ENCODE results near the gene TBPL1.

TBPL1 gene

GRCh38 chr6:133995758-133996157 is 42.7 kb downstream of the TBPL1 start:
- TF ChIP-seq, protein P1, sequence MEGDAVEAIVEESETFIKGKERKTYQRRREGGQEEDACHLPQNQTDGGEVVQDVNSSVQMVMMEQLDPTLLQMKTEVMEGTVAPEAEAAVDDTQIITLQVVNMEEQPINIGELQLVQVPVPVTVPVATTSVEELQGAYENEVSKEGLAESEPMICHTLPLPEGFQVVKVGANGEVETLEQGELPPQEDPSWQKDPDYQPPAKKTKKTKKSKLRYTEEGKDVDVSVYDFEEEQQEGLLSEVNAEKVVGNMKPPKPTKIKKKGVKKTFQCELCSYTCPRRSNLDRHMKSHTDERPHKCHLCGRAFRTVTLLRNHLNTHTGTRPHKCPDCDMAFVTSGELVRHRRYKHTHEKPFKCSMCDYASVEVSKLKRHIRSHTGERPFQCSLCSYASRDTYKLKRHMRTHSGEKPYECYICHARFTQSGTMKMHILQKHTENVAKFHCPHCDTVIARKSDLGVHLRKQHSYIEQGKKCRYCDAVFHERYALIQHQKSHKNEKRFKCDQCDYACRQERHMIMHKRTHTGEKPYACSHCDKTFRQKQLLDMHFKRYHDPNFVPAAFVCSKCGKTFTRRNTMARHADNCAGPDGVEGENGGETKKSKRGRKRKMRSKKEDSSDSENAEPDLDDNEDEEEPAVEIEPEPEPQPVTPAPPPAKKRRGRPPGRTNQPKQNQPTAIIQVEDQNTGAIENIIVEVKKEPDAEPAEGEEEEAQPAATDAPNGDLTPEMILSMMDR (IDR thresholded peaks at IDR 0.05; ENCODE audit: low read depth, low read length, missing control alignments), result no peak
- H3K4me3 ChIP-seq (replicated peaks; ENCODE audit: low read depth, low read length), result no peak overlapping the region
- DNase-seq (ENCODE audit: extremely low read depth, low read depth), result no peak

DNA sequence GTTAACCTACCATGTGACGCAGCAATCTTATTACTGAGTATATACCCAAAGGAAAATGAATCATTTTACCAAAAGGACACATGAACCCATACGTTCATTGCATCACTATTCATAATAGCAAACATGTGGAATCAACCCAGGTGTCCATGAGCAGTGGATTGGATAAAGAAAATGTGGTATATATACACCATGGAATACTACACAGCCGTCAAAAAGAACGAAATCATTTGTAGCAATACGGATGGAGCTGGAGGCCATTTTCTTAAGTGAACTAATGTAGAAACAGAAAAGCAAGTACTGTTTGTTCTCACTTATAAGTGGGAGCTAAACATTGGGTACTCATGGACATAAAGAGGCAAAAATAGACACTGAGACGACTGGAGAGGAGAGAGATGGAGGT is 44.2 kb downstream of the TBPL1 start:
- no peak overlapping the region for H3K4me3 ChIP-seq (replicated peaks; ENCODE audit: low read depth, low read length)
- TF ChIP-seq, protein P1 (IDR thresholded peaks at IDR 0.05; ENCODE audit: low read depth, low read length, missing control alignments), result no peak
- DNase-seq (ENCODE audit: extremely low read depth, low read depth), result no peak

DNA sequence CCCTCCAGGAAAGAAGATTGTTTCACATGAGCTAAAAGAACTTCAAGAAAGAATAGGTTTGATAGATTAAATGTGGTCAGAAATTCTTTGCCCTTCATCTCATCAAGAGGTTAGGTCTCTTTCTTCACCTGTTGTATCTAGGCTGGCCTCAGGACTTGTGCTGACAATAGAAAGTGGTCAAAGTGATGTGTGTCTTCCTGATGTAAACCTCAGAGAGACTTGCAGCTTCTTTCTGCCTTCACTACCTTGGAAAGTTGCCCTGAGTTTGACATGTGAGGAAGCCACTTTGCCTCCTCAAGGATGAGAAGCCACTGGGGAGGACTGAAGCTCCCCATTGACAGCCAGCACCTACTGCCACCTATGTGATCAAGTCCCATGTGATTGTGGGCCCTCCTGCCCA is 46.3 kb downstream of the TBPL1 start:
- TF ChIP-seq, protein P1 (IDR thresholded peaks at IDR 0.05; ENCODE audit: low read depth, low read length, missing control alignments), result no peak
- DNase-seq (ENCODE audit: extremely low read depth, low read depth), result no peak
- no peak overlapping the region for H3K4me3 ChIP-seq (replicated peaks; ENCODE audit: low read depth, low read length)

GRCh38 chr6:134000443-134000842 is 47.4 kb downstream of the TBPL1 start:
- TF ChIP-seq, protein P1 (IDR thresholded peaks at IDR 0.05; ENCODE audit: low read depth, low read length, missing control alignments), result no peak
- no peak overlapping the region for H3K4me3 ChIP-seq (replicated peaks; ENCODE audit: low read depth, low read length)
- DNase-seq (ENCODE audit: extremely low read depth, low read depth), result no peak

- TF ChIP-seq, protein P1 (IDR thresholded peaks at IDR 0.05; ENCODE audit: low read depth, low read length, missing control alignments), result no peak
- DNase-seq (ENCODE audit: extremely low read depth, low read depth), result no peak
- no peak overlapping the region for H3K4me3 ChIP-seq (replicated peaks; ENCODE audit: low read depth, low read length)
These were observed 49.8 kb downstream of the TBPL1 start for GRCh38 chr6:134002821-134003220.

DNA sequence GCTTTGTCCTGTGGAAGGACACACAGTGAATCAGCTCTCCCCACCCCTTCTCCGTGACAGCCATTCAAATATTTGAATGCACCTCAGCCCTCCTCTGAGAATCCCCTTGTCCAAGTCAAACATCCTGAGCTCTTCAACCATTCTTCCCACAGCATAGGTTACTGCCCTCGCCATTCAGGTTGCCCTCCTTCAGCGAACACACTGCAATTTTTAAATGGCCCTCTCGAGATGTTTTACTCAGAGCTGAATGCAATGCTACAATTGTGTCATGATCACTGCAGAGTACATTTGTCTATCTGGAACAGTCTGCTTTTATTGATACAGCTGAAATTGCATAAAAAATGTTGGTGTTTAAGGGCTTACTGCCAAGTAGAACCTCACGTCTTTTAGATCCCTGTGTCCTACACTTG is 50.5 kb downstream of the TBPL1 start:
- TF ChIP-seq, protein P1 (IDR thresholded peaks at IDR 0.05; ENCODE audit: low read depth, low read length, missing control alignments), result no peak
- DNase-seq (ENCODE audit: extremely low read depth, low read depth), result no peak
- no peak overlapping the region for H3K4me3 ChIP-seq (replicated peaks; ENCODE audit: low read depth, low read length)

DNA sequence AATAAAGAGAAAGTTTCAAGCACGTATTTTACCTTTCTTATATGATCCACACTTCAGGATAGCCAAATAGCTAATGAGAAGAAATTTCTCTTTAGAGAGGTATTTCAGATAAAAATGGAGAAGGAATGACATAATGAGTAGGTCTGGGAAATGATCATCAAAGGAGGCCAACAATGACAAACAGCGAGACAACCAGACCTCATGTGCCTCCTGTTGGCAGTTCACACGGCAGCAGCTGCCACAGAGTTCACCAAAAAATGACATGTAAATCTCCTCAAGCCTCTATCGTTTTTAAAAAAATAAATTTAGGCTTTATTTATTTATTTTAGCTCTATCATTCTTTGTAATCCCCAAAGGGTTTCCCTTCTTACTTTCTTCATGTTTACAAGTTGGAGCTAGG is 51.7 kb downstream of the TBPL1 start:
- H3K4me3 ChIP-seq (replicated peaks; ENCODE audit: low read depth, low read length), result no peak overlapping the region
- DNase-seq (ENCODE audit: extremely low read depth, low read depth), result no peak
- TF ChIP-seq, protein P1 (IDR thresholded peaks at IDR 0.05; ENCODE audit: low read depth, low read length, missing control alignments), result no peak

Data from HFF-Myc (cell line).